BE2C (cell line): Measurements from ENCODE around the gene DELE1.

Source experiments
- DNase-seq: peaks from one replicate; pipeline ENCODE4 v3.0.0-alpha.2; 2020
- H3K27me3 ChIP-seq: fragments of 250-450 bp; sonication (Bioruptor Pico); 2 replicates; pipeline ENCODE4 v1.5.1; 2020; ENCODE audit warnings: mild to moderate bottlenecking
- H3K36me3 ChIP-seq: fragments of 250-450 bp; sonication (Bioruptor Pico); 2 replicates; pipeline ENCODE4 v1.5.1; 2020; ENCODE audit warnings: mild to moderate bottlenecking
- H3K4me1 ChIP-seq: fragments of 250-450 bp; sonication (Bioruptor Pico); 2 replicates; pipeline ENCODE4 v1.5.1; 2020
- H3K4me3 ChIP-seq: 2 replicates; pipeline ENCODE4 v1.5.1; 2011; ENCODE audit warnings: low read depth, low read length
- H3K9me3 ChIP-seq: fragments of 250-450 bp; sonication (Bioruptor Pico); 2 replicates; pipeline ENCODE4 v1.5.1; 2020
- TF ChIP-seq, protein P1 (sequence below): IDR thresholded peaks from 2 replicates; pipeline ENCODE4 v1.5.1; 2012; ENCODE audit warnings: mild to moderate bottlenecking, low read depth, low read length

Gene DELE1

GRCh38 chr5:141903261-141903660 lies 20.4 kb upstream of the DELE1 start:
- no peaks in the 10 kb centered on the region for H3K9me3 ChIP-seq
- no peaks in the 10 kb centered on the region for H3K36me3 ChIP-seq
- no peaks in the 10 kb centered on the region for H3K27me3 ChIP-seq
- no peak overlapping the region for H3K4me3 ChIP-seq
- peaks cover 21% of the 10 kb centered on the region for H3K4me1 ChIP-seq
- TF ChIP-seq, protein P1, sequence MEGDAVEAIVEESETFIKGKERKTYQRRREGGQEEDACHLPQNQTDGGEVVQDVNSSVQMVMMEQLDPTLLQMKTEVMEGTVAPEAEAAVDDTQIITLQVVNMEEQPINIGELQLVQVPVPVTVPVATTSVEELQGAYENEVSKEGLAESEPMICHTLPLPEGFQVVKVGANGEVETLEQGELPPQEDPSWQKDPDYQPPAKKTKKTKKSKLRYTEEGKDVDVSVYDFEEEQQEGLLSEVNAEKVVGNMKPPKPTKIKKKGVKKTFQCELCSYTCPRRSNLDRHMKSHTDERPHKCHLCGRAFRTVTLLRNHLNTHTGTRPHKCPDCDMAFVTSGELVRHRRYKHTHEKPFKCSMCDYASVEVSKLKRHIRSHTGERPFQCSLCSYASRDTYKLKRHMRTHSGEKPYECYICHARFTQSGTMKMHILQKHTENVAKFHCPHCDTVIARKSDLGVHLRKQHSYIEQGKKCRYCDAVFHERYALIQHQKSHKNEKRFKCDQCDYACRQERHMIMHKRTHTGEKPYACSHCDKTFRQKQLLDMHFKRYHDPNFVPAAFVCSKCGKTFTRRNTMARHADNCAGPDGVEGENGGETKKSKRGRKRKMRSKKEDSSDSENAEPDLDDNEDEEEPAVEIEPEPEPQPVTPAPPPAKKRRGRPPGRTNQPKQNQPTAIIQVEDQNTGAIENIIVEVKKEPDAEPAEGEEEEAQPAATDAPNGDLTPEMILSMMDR = no peak
- DNase-seq = no peak

- H3K36me3 ChIP-seq = no peaks in the 10 kb centered on the region
- no peaks in the 10 kb centered on the region for H3K27me3 ChIP-seq
- TF ChIP-seq, protein P1 = no peak
- no peak overlapping the region for H3K4me3 ChIP-seq
- H3K9me3 ChIP-seq = no peaks in the 10 kb centered on the region
- no peak for DNase-seq
- H3K4me1 ChIP-seq = peaks cover 21% of the 10 kb centered on the region
Measured at GRCh38 chr5:141904551-141904950, 19.1 kb upstream of the DELE1 start.

- DNase-seq = no peak
- Histone ChIP-seq H3K4me1 (peaks cover 18% of the 10 kb centered on the region), H3K4me3 (no peak overlapping the region), H3K9me3 (no peaks in the 10 kb centered on the region), H3K36me3 (no peaks in the 10 kb centered on the region), H3K27me3 (no peaks in the 10 kb centered on the region)
- TF ChIP-seq, protein P1 = no peak
Measured at GRCh38 chr5:141906517-141906916, 17.2 kb upstream of the DELE1 start.

DNA sequence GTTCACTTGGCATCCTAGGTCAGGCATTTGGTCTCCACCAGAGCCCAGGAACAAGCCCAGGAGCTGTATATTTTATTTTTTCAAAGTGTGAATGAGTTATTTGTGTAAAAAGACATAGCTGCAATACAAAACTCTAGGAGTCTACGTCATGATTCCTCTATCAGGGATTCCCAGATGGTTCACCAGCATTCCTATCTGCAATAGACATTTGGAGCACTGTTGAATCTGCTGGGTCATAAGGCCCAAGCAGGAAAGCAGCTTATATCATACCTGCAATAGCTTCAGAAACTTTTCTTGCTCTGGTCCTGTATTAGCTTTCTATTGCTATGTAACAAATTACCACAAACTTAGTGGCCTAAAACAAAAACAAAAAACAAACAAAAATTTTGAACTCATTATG lies 16.7 kb upstream of the DELE1 start:
- TF ChIP-seq, protein P1 = no peak
- Histone ChIP-seq H3K4me1 (peaks cover 13% of the 10 kb centered on the region), H3K4me3 (no peak overlapping the region), H3K27me3 (no peaks in the 10 kb centered on the region), H3K9me3 (no peaks in the 10 kb centered on the region), H3K36me3 (no peaks in the 10 kb centered on the region)
- DNase-seq = no peak

DNA sequence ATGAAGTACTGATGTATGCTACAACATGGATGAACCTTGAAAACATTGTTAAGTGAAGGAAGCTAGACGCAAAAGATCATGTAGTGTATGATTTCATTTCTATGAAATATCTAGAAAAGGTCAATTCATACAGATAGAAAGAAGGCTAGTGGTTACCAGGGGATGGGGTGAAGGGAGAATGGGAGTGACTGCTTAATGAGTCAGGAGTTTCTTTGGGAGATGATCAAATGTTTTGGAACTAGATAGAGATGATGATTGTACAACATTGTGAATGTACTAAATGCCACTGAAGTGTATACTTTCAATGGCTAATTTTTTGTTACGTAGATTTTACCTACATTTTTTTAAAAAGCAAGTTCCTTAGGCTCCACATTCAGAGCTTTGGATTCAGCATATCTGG lies 14.9 kb upstream of the DELE1 start:
- no peaks in the 10 kb centered on the region for H3K36me3 ChIP-seq
- no peaks in the 10 kb centered on the region for H3K9me3 ChIP-seq
- no peaks in the 10 kb centered on the region for H3K27me3 ChIP-seq
- DNase-seq = no peak
- TF ChIP-seq, protein P1 = no peak
- peaks cover 3% of the 10 kb centered on the region for H3K4me1 ChIP-seq
- H3K4me3 ChIP-seq = no peak overlapping the region

- TF ChIP-seq, protein P1 = no peak
- Histone ChIP-seq H3K36me3 (no peaks in the 10 kb centered on the region), H3K9me3 (no peaks in the 10 kb centered on the region), H3K27me3 (no peaks in the 10 kb centered on the region), H3K4me3 (no peak overlapping the region), H3K4me1 (peaks cover 5% of the 10 kb centered on the region)
- DNase-seq = no peak
Measured at GRCh38 chr5:141909212-141909611, 14.5 kb upstream of the DELE1 start.
